Fibroblast of villous mesenchyme (primary cell): ENCODE data around the gene TEX53. TPM values are rescaled to one million over a fixed set of nuclear protein-coding genes. Genes with fewer than 3 reads are reported as not detected.

Experiments used
- DNase-seq: peaks from one replicate; pipeline ENCODE4 v3.0.0-alpha.2; 2010; ENCODE audit warnings: low read depth
- H3K4me3 ChIP-seq: 2 replicates; pipeline ENCODE4 v1.5.1; 2011; ENCODE audit warnings: low read depth, mild to moderate bottlenecking, low read length
- total RNA-seq: library from RNA; depleted of rRNA; stranded (reverse); fragments of >200 nt; gene quantifications from 2 replicates; pipeline ENCODE4 v1.2.3, GENCODE V29; 2012
- TF ChIP-seq, protein P1 (sequence below): IDR thresholded peaks from 2 replicates; pipeline ENCODE4 v1.5.1; 2012; ENCODE audit warnings: low read depth, mild to moderate bottlenecking, low read length; ENCODE audit not compliant: insufficient read depth

Gene TEX53
- total RNA-seq, 1 donor = not detected

DNA sequence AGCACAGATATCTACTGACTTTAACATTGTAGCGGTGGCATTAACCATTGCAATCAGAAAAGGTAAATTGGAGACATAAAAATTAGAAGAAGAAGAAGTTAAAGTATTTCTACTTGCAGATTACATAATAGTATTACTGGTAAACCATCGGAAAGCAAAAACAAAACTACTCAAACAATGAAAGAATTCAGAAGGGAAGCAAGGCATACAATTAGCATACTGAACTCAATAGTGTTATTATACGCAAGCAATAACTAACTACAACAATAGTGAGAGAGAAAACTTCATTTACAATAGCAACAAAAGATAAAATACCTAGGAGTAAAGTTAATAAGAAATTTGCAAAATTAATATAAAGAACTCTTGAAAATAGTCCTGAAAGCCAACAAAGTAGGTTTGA lies 6.6 kb upstream of the TEX53 start:
- DNase-seq = no peak
- H3K4me3 ChIP-seq = no peak overlapping the region
- TF ChIP-seq, protein P1, sequence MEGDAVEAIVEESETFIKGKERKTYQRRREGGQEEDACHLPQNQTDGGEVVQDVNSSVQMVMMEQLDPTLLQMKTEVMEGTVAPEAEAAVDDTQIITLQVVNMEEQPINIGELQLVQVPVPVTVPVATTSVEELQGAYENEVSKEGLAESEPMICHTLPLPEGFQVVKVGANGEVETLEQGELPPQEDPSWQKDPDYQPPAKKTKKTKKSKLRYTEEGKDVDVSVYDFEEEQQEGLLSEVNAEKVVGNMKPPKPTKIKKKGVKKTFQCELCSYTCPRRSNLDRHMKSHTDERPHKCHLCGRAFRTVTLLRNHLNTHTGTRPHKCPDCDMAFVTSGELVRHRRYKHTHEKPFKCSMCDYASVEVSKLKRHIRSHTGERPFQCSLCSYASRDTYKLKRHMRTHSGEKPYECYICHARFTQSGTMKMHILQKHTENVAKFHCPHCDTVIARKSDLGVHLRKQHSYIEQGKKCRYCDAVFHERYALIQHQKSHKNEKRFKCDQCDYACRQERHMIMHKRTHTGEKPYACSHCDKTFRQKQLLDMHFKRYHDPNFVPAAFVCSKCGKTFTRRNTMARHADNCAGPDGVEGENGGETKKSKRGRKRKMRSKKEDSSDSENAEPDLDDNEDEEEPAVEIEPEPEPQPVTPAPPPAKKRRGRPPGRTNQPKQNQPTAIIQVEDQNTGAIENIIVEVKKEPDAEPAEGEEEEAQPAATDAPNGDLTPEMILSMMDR = no peak

DNA sequence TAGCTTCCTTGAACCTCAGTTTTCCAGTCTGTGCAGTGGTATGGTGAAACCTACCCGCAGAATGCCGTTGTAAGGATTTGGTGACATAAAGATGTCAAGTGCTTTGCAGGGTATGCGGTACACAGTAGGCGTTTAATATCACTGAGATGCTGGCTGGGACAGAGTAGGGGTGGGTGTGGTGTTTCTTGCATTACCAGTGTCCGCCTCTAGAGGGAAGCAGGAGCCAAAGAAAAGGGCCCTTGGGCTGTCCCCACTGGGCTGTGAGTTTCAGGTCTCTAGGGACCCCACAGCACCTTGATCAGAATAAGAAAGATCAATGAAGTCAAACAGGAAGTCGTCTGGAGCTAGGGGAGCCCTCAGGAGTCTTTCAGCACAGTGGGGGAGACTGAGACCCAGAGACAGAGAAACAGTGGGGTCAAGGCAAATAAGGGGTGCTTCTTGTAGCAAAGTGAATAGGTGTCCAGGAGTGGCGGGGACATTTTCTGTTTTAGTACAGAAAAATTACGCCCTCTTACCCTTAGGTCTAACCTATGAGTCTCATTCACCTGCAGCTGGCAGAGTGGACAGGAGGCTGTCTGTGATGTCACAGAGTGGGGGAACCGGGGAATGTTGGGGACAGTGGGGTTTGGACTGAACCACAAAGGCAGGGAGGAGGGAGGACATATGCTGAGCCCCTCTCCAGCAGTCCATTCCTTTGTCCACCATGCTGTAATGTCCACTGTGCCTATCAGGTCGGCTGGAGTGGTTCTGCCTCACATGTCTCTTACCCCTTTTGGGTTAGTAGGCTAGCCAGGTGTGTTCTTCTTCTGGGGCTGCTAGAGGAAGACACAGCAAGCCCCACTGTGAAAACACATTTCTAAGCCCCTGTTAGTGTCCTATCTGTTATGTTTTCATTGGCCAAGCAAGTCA lies 4.7 kb upstream of the TEX53 start:
- TF ChIP-seq, protein P1 = peak; percentile 92
- DNase-seq = peak; percentile 44
- no peak overlapping the region for H3K4me3 ChIP-seq

DNA sequence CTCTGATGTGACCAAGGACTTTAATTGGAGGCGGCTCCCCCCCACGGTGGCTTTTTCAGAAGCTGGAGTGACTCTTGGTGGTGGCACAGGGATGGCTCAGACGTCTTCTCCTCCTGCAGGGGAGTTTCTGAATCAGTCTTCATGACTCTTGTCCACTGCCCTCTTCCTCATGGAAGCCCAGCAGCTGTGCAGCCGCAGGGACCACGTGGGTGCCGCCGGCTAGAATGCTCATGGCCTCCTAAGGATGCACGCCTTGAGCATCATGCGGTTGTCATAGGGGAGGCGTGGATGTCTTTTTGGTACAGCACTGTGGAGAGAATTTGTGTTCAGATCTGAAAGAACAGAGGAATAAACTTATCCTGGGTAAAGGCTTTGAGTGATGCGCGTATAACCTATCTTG lies 1.3 kb downstream of the TEX53 start:
- H3K4me3 ChIP-seq = no peak overlapping the region
- TF ChIP-seq, protein P1 = no peak
- DNase-seq = no peak

DNA sequence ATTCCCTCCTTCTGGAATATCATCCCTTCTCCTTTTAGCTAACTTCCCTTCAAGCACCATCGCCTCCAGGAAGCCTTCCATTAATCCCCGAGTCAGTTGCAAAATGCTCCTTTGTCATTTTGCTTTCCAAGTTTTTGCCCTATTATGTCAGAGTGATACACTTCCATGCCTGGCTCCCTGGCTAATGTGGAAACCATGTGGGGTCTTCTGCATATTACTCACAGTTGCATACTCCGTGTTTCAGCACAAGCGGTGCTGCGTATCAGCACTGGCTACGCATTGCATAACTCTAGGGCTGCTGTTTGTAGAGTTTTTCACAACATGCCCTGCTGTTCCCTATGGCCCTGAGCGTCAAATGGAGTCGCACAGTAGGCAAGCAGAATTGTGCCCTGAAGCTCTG lies 1.9 kb downstream of the TEX53 start:
- H3K4me3 ChIP-seq = no peak overlapping the region
- TF ChIP-seq, protein P1 = no peak
- peak; percentile 56 for DNase-seq

DNA sequence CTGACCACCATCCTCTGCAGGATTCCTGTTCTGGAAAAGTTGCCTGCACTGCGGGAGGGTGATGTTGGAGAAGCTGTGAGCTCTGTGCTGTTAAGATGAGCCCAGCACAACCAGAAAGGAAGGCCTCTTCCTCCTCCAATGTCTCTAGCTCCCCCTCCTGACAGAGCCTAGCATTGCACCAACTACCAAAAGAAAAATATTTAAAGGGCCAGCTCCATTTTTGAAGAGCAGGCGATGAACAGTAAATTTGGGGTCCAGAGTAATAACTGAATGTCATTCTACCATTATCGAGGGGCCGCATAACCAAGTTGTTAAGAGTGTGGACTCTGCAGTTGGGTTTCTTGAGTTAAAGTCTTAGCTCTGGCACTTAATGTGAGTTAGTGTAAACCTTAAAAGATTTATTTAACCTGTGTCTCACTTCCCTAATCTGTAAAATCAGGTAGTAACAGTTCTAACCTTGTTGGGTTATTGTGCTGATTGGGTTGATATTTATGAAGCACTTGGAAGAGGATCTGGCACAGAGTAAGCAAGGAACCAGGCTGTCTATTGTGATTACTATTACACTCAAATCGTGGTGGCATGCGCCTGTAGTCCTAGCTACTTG lies 3.9 kb downstream of the TEX53 start:
- H3K4me3 ChIP-seq = no peak overlapping the region
- peak; percentile 79 for DNase-seq
- TF ChIP-seq, protein P1 = peak; percentile 99

DNA sequence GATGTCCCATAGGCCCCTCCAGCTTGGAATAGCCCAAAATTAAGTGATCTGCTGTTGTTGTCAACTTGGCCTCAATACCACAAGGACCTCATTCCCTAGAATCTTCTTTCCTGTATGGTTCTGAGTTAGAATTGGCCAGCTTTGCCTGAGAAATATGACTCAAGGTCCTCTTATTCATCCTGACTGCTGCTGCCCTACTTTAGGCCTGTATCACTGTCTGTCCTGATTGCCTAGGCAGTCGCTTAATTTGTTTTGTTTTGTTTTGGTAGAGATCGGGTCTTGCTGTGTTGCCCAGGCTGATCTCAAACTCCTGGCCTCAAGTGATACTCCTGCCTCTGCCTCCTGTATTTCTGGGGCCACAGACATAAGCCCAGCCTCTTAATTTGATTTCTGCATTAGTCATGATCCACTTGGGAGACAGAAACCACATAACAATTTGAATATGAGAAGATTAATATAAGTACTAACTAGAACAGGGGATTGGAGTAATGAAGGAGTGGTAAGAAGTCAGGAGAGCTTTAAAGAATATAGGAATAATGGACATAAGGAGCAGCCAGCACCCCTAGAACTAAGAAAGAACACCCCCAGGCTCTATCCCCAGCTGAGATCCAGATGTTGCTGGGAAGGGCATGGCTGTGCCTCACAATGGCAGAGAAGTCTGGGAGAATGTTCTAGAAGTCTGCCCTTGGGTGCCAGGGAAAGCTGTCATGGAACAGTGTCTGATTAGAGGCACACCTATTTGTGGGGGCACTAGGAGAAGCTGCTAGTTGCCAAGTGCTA lies 4.6 kb downstream of the TEX53 start:
- no peak for DNase-seq
- no peak overlapping the region for H3K4me3 ChIP-seq
- TF ChIP-seq, protein P1 = no peak
